ENCODE data around the gene DUSP9. TPM values are rescaled to one million over a fixed set of nuclear protein-coding genes. Genes with fewer than 3 reads are reported as not detected.

DUSP9 gene
- total RNA-seq, 1 experiment from 2014 or later = 0.92 TPM

DNA sequence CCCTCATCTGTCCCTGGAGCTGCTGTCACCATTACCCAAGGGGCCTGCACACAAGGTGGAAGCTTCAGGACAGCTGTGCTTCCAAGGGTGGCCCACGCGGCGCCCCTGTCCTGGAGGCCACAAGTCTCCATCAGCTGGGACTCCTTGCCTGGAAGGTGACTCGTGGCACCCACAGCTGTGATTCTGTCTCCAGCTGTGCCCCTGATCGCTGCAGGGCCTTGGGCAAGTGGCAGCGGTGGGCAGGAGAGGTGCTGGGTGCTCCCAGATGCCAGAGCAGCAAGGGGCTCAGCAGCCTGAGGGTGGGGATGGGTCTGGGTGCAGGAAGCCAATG lies 9.0 kb upstream of the DUSP9 start:
- H3K27ac ChIP-seq (ENCODE audit: low read depth, low read length, poor library complexity, severe bottlenecking) = no peak overlapping the region
- no peak for DNase-seq (ENCODE audit: low spot score)
- H3K36me3 ChIP-seq (ENCODE audit: insufficient read depth, low read length, poor library complexity, severe bottlenecking) = no peaks in the 10 kb centered on the region
- ChIA-PET CTCF (no interaction called here), POLR2A (ENCODE audit: low non-redundant PET) (no interaction called here)
- BruUV-seq (replicated peaks) = no TSS peak
- intact Hi-C loops (cut with micrococcal nuclease; ENCODE audit: unreplicated experiment) = no loop called here
- H3K9me3 ChIP-seq (ENCODE audit: low read depth, low read length, poor library complexity, severe bottlenecking) = no peaks in the 10 kb centered on the region
- no peak overlapping the region for H3K4me3 ChIP-seq (ENCODE audit: low read depth, low read length, poor library complexity, severe bottlenecking)
- no peaks in the 10 kb centered on the region for H3K4me1 ChIP-seq (ENCODE audit: insufficient read depth, low read length, poor library complexity, severe bottlenecking)
- H3K27me3 ChIP-seq (replicated peaks; ENCODE audit: insufficient read depth, low read depth, low read length, poor library complexity) = peaks cover 4% of the 10 kb centered on the region
- TF ChIP-seq EZH2 (IDR thresholded peaks at IDR 0.05; ENCODE audit: borderline replicate concordance, low read depth, low read length, poor library complexity, severe bottlenecking) = no peak
- TF ChIP-seq, protein P1, sequence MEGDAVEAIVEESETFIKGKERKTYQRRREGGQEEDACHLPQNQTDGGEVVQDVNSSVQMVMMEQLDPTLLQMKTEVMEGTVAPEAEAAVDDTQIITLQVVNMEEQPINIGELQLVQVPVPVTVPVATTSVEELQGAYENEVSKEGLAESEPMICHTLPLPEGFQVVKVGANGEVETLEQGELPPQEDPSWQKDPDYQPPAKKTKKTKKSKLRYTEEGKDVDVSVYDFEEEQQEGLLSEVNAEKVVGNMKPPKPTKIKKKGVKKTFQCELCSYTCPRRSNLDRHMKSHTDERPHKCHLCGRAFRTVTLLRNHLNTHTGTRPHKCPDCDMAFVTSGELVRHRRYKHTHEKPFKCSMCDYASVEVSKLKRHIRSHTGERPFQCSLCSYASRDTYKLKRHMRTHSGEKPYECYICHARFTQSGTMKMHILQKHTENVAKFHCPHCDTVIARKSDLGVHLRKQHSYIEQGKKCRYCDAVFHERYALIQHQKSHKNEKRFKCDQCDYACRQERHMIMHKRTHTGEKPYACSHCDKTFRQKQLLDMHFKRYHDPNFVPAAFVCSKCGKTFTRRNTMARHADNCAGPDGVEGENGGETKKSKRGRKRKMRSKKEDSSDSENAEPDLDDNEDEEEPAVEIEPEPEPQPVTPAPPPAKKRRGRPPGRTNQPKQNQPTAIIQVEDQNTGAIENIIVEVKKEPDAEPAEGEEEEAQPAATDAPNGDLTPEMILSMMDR (conservative IDR thresholded peaks at IDR 0.05; ENCODE audit: low read depth, low read length) = no peak

DNA sequence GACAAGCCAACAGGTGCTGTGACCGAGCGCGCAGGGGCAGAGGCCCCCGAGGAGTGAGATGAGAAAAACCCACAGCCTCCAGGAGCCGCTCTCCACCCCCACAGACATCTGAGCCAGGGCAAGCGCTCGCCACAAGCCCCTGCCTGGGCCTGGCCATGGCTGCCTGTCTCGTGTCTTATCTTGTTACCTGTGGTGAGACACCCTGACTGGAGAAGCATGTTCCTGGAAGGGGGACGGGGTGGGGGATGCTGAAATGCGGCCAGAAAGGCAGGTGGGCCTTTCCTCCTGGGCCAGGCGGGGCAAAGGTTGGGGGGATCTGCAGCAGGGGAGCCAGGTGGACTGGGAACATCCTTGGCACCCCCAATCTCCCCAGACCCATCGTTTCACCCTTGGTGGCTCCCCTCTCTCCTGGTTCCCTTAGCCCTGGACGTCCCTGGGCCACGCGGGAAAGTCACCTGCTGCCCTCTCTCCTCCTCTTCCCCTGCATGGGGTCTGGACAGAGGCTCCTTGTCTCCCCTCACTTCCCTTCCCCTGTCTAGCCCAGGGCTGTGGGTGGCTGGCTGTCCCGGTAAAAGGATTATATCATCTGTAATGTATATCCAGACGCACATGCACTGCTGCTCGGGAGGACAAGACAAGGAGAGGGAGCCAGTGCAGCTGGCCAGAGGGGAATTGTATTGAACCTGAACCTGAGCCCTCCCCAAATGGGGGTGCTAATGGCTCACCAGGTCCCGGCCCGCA lies 8.4 kb upstream of the DUSP9 start:
- POLR2A ChIA-PET (ENCODE audit: low non-redundant PET) = no interaction called here
- Histone ChIP-seq H3K4me3 (ENCODE audit: low read depth, low read length, poor library complexity, severe bottlenecking) (no peak overlapping the region), H3K27ac (ENCODE audit: low read depth, low read length, poor library complexity, severe bottlenecking) (no peak overlapping the region), H3K36me3 (ENCODE audit: insufficient read depth, low read length, poor library complexity, severe bottlenecking) (no peaks in the 10 kb centered on the region), H3K27me3 (replicated peaks; ENCODE audit: insufficient read depth, low read depth, low read length, poor library complexity) (peaks cover 10% of the 10 kb centered on the region), H3K9me3 (ENCODE audit: low read depth, low read length, poor library complexity, severe bottlenecking) (no peaks in the 10 kb centered on the region), H3K4me1 (ENCODE audit: insufficient read depth, low read length, poor library complexity, severe bottlenecking) (no peaks in the 10 kb centered on the region)
- intact Hi-C loops (cut with micrococcal nuclease; ENCODE audit: unreplicated experiment) = no loop called here
- CTCF ChIA-PET = no interaction called here
- no peak for DNase-seq (ENCODE audit: low spot score)
- TF ChIP-seq, protein P1 (conservative IDR thresholded peaks at IDR 0.05; ENCODE audit: low read depth, low read length) = no peak
- no peak for TF ChIP-seq EZH2 (IDR thresholded peaks at IDR 0.05; ENCODE audit: borderline replicate concordance, low read depth, low read length, poor library complexity, severe bottlenecking)
- no TSS peak for BruUV-seq (replicated peaks)

DNA sequence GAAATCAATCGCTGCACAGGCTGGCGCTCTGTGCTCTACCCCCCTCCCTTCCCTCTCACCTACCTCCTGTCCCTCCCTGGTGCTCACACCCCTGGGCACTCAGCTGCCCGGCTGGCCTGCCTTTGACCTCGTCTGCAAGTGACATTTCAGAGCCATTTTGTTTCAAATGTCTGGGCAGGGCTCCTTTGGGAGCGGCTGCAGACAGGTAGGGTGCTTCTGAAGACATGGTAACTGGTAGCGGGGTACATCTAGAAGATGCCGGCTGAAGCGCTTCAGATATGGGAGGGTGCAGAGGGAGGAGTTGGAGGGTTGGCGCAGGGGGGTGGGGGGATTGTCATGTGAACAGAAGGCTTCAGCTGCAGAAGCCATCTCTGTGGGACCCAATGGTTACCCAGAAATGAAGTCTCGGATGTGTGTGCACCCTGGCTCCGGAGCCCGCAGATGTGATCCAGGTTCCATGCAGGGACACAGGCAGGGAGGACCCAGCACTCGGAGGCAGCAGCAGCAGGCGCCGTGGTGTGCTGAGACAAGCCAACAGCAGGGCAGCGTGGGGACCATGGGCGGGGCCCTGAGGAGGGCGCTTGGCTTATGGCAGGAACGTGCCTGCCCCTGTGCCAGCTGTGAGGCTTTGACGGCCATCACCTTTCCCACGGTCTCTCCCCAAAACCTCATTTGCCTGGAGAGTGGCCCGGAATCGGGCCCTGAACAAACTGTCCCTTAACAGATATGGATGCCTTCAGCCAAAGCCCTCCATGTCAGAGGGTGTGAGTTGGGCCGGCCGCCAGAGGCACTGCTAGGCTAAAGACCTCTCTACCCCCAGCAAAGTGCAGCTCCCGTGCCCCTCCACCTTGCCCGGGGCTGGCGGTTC lies 7.6 kb upstream of the DUSP9 start:
- no peaks in the 10 kb centered on the region for H3K4me1 ChIP-seq (ENCODE audit: insufficient read depth, low read length, poor library complexity, severe bottlenecking)
- DNase-seq (ENCODE audit: low spot score) = no peak
- no peak overlapping the region for H3K27ac ChIP-seq (ENCODE audit: low read depth, low read length, poor library complexity, severe bottlenecking)
- POLR2A ChIA-PET (ENCODE audit: low non-redundant PET) = no interaction called here
- BruUV-seq (replicated peaks) = no TSS peak
- H3K9me3 ChIP-seq (ENCODE audit: low read depth, low read length, poor library complexity, severe bottlenecking) = no peaks in the 10 kb centered on the region
- H3K36me3 ChIP-seq (ENCODE audit: insufficient read depth, low read length, poor library complexity, severe bottlenecking) = no peaks in the 10 kb centered on the region
- CTCF ChIA-PET = no interaction called here
- no peak for TF ChIP-seq EZH2 (IDR thresholded peaks at IDR 0.05; ENCODE audit: borderline replicate concordance, low read depth, low read length, poor library complexity, severe bottlenecking)
- TF ChIP-seq, protein P1 (conservative IDR thresholded peaks at IDR 0.05; ENCODE audit: low read depth, low read length) = no peak
- peaks cover 11% of the 10 kb centered on the region for H3K27me3 ChIP-seq (replicated peaks; ENCODE audit: insufficient read depth, low read depth, low read length, poor library complexity)
- no peak overlapping the region for H3K4me3 ChIP-seq (ENCODE audit: low read depth, low read length, poor library complexity, severe bottlenecking)
- intact Hi-C loops (cut with micrococcal nuclease; ENCODE audit: unreplicated experiment) = no loop called here

Data from A673 (cell line).